ENCODE results near the gene CRYGB.

DNA sequence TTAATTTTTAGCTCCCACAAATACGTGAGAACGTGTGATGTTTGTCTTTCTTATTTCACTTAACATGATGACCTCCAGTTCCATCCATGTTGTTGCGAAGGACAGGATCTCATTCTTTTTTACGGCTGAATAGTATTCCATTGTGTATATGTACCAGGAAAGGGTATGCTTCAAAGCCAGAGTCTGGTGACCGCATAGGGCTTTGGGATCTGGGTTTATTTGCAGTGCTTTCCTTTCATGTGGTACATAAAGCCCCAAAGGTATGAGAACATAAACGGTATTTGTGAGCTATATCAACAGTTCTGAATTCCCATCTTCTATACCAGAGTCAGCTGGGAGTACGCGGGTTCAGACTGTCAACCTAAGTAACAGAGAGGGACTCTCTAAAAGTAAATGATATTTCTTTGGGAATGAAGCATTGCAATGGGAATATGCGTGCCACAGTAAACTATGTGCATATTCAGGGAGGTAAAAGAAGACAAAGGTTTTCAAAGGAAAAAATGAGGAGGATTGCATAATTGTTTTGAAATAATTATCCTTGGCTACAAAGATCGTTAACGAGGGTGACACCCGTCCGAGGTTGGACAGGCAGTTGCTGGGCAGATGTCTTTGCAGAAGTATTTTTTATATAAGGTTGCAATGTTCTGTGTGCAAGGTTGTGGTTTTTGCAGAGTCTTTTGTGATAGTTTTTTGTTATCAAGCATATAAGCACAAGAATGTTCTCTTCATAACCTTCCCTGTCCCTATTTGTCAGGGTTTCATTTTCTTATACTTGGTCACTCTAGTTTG is 46.1 kb downstream of the CRYGB start:
- TF ChIP-seq, protein P1, sequence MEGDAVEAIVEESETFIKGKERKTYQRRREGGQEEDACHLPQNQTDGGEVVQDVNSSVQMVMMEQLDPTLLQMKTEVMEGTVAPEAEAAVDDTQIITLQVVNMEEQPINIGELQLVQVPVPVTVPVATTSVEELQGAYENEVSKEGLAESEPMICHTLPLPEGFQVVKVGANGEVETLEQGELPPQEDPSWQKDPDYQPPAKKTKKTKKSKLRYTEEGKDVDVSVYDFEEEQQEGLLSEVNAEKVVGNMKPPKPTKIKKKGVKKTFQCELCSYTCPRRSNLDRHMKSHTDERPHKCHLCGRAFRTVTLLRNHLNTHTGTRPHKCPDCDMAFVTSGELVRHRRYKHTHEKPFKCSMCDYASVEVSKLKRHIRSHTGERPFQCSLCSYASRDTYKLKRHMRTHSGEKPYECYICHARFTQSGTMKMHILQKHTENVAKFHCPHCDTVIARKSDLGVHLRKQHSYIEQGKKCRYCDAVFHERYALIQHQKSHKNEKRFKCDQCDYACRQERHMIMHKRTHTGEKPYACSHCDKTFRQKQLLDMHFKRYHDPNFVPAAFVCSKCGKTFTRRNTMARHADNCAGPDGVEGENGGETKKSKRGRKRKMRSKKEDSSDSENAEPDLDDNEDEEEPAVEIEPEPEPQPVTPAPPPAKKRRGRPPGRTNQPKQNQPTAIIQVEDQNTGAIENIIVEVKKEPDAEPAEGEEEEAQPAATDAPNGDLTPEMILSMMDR (IDR thresholded peaks at IDR 0.05): no peak
- no peak for TF ChIP-seq EZH2phosphoT487 (IDR thresholded peaks at IDR 0.05)
